ENCODE measurements around the gene ZNF592. TPM values are rescaled to one million over a fixed set of nuclear protein-coding genes. Genes with fewer than 3 reads are reported as not detected.

ZNF592 gene
- total RNA-seq, 1 donor from 2014 or later = 16.8 TPM

Other genes starting within 250 kb of the ZNF592 start
- 8.9 and 17.5 TPM in 2 replicates for gene ZSCAN2, start 147.6 kb upstream of the ZNF592 start, total RNA-seq
- 34.8 and 35.8 TPM in 2 replicates for gene WDR73, start 94.3 kb upstream of the ZNF592 start, total RNA-seq
- gene NMB, start 90.4 kb upstream of the ZNF592 start, total RNA-seq = 4.2 and 8.7 TPM in 2 replicates
- gene SEC11A, start 32.5 kb upstream of the ZNF592 start, total RNA-seq = 291 and 378 TPM in 2 replicates
- gene ALPK3, start 68.8 kb downstream of the ZNF592 start, total RNA-seq = 16.0 and 79.8 TPM in 2 replicates
- 0.15 TPM in 1 of 2 replicates, not detected in the other for gene SLC28A1, start 136.1 kb downstream of the ZNF592 start, total RNA-seq
- gene PDE8A, start 233.3 kb downstream of the ZNF592 start, total RNA-seq = 23.8 and 36.7 TPM in 2 replicates